Neural crest cell (in vitro differentiated cells): ENCODE results near the gene CPNE7. TPM values are rescaled to one million over a fixed set of nuclear protein-coding genes. Genes with fewer than 3 reads are reported as not detected.

ENCODE experiments used
- DNase-seq: peaks from one replicate; pipeline ENCODE4 v3.0.0; 2021; ENCODE audit warnings: low read depth, mixed read lengths, low spot score
- H3K27ac Mint-ChIP-seq: one replicate; pipeline ENCODE4 v1.8.0; 2021; ENCODE audit warnings: mild to moderate bottlenecking, mixed read lengths; ENCODE audit not compliant: unreplicated experiment
- H3K27me3 Mint-ChIP-seq: 2 replicates; pipeline ENCODE4 v1.8.0; 2021; ENCODE audit warnings: low read depth, mild to moderate bottlenecking, mixed read lengths
- H3K36me3 Mint-ChIP-seq: 2 replicates; pipeline ENCODE4 v1.8.0; 2021; ENCODE audit warnings: low read depth, mild to moderate bottlenecking, mixed read lengths
- H3K4me1 Mint-ChIP-seq: 2 replicates; pipeline ENCODE4 v1.8.0; 2021; ENCODE audit warnings: mixed read lengths
- H3K4me3 Mint-ChIP-seq: one replicate; pipeline ENCODE4 v1.8.0; 2021; ENCODE audit warnings: mild to moderate bottlenecking, mixed read lengths
- H3K9me3 Mint-ChIP-seq: 2 replicates; pipeline ENCODE4 v1.8.0; 2021; ENCODE audit warnings: mixed read lengths
- total RNA-seq: library from RNA; stranded (reverse); gene quantifications from 2 replicates; pipeline ENCODE4 v1.2.1, GENCODE V29; 2021
- TF ChIP-seq, protein P1 (sequence below): fragments of 200-600 bp; sonication (generic); conservative IDR thresholded peaks from 2 replicates; pipeline ENCODE4 v1.5.0; 2021; ENCODE audit warnings: antibody characterized with exemption, mild to moderate bottlenecking

The CPNE7 gene
- total RNA-seq, 1 donor from 2014 or later: 2.7 TPM

DNA sequence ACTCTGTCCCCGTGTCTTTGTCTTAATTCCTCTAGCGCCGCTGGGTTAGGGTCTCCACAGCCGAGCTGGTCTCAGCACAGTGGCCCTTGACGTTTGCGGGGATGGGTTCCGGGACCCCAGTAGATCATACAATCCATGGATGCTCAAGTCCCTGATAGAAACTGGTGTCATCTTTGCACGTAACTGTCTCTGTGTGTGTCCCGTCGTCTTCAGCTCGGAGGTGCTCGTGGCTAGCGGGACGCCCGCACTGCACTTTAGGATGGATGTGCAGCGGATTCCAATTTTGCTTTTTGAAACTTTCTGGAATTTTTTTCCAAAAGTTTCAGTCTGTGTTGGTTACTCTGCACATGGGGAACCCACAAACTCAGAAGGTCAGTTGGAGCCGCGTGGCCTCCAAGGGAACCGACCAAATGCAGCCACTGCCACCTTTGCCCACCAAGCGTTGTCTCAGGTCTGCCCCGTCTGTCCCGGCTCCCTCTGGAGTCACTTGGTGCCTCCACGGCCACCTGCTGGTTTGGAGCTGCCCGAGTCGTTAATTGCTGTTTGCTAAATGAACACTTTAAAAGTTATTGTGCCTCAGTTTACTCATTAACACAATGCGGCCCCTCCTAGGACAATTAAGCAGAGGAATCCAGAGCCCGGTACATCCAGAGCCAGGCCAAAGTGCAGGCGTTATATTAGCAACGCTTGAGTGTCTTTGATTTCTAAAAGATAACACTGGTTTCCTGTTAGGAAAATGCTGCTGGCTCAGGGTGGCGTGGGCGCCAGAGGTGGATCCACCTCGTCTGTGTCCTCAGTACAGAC lies 32.6 kb downstream of the CPNE7 start:
- Mint-ChIP-seq H3K36me3 (no peaks in the 10 kb centered on the region), H3K9me3 (no peaks in the 10 kb centered on the region), H3K4me3 (no peak overlapping the region), H3K4me1 (peaks cover 15% of the 10 kb centered on the region), H3K27me3 (no peaks in the 10 kb centered on the region), H3K27ac (peak overlapping the region; percentile 78)
- TF ChIP-seq, protein P1, sequence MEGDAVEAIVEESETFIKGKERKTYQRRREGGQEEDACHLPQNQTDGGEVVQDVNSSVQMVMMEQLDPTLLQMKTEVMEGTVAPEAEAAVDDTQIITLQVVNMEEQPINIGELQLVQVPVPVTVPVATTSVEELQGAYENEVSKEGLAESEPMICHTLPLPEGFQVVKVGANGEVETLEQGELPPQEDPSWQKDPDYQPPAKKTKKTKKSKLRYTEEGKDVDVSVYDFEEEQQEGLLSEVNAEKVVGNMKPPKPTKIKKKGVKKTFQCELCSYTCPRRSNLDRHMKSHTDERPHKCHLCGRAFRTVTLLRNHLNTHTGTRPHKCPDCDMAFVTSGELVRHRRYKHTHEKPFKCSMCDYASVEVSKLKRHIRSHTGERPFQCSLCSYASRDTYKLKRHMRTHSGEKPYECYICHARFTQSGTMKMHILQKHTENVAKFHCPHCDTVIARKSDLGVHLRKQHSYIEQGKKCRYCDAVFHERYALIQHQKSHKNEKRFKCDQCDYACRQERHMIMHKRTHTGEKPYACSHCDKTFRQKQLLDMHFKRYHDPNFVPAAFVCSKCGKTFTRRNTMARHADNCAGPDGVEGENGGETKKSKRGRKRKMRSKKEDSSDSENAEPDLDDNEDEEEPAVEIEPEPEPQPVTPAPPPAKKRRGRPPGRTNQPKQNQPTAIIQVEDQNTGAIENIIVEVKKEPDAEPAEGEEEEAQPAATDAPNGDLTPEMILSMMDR: no peak
- no peak for DNase-seq

DNA sequence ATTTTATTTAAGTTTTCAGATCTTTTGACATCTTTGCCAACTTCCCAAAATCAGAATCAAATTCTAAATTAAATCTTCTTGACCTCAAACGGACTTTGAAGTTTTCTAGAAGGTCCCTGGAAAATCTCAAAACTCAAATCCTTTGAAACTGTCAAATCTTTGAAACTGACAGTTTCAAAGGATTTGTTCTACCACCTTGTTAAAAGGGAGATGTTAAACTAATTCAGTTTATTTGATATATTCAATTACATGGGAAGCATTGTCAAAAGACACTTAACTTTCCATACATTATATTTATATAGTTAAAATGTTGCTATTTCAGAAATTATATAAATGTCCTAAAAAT lies 34.5 kb downstream of the CPNE7 start:
- no peaks in the 10 kb centered on the region for H3K36me3 Mint-ChIP-seq
- peaks cover 16% of the 10 kb centered on the region for H3K4me1 Mint-ChIP-seq
- TF ChIP-seq, protein P1: no peak
- no peak for DNase-seq
- H3K4me3 Mint-ChIP-seq: no peak overlapping the region
- H3K27me3 Mint-ChIP-seq: no peaks in the 10 kb centered on the region
- H3K27ac Mint-ChIP-seq: no peak overlapping the region
- no peaks in the 10 kb centered on the region for H3K9me3 Mint-ChIP-seq

DNA sequence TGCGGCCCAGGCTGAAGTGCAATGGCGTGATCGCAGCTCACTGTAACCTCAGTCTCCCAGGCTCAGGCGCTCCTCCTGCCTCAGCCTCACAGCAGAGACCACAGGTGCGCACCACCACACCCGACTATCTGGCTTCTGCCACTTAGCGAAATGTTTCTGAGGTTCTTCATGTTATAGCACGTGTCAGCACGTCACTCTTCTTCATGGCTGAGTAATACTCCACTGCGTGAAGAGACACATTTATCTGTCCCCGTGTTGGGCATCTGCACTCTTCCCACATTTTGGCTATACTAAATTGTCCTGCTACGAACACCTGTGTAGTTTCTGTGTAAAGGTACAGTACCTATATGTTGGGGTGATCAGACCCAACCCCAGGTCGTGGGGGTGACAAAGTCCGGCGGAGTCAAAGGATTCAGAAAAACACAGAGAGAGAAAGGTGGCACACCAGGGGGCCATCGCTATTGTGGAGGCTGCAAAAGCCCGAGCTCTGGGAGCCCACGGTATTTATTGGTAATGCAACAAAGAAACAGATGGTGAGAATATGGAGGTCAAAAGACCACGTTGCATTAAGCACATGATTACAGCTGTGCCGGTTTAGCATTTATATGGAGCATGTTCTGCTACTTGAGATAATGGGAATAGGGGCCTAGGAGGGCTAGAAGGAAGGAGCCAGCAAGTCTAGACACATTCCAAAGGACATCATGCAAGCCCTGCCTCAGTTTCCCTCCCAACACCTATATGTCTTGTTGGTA lies 37.0 kb downstream of the CPNE7 start:
- H3K27me3 Mint-ChIP-seq: no peaks in the 10 kb centered on the region
- H3K4me3 Mint-ChIP-seq: no peak overlapping the region
- DNase-seq: no peak
- H3K27ac Mint-ChIP-seq: peak overlapping the region; percentile 85
- H3K4me1 Mint-ChIP-seq: peaks cover 16% of the 10 kb centered on the region
- H3K9me3 Mint-ChIP-seq: no peaks in the 10 kb centered on the region
- TF ChIP-seq, protein P1: no peak
- no peaks in the 10 kb centered on the region for H3K36me3 Mint-ChIP-seq

DNA sequence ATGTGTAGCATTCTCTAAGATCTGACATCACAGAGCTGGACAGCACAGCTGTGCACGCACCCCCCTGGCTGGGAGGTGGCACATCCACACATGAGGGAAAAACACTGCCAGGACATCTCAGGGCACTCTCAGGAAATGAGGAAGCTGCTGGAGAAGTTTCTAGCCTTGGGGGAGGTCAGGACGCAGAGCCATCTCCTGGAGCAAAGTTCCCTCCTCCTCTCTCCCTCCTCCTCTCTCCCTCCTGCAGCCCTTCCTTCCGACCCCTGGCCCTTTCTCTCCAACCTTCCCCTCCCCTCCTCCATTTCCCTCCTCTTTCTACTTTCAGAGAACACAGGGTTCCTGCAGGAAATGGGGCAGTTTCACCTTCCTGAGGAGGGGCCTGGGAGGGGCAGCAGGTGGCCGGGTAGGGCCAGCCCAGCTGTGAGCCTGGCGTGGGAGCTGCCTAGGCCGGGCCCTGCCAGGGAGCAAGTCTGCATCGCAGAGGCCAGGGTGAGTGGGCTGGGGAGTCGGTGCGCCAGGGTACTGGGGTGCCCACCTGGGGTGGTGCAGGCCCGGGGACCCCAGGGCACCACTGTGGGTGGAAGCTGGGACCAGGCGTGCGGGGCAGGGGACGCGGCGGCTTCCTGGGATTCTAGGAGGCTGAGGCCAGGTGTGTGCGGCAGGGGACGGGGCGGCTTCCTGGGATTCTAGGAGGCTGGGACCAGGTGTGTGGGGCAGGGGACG lies 37.8 kb downstream of the CPNE7 start, which contains the start of gene DPEP1:
DPEP1 (plus strand) TSS at position 412 of the 723 bp plus-strand sequence. CDS start 16,769 bp downstream, outside the sequence.
- H3K27me3 Mint-ChIP-seq: no peaks in the 10 kb centered on the region
- no peaks in the 10 kb centered on the region for H3K9me3 Mint-ChIP-seq
- H3K4me1 Mint-ChIP-seq: peaks cover 16% of the 10 kb centered on the region
- TF ChIP-seq, protein P1: no peak
- H3K36me3 Mint-ChIP-seq: no peaks in the 10 kb centered on the region
- DNase-seq: no peak
- H3K4me3 Mint-ChIP-seq: no peak within 1 kb of the TSS
- H3K27ac Mint-ChIP-seq: peak within 1 kb of the TSS; percentile 85

DNA sequence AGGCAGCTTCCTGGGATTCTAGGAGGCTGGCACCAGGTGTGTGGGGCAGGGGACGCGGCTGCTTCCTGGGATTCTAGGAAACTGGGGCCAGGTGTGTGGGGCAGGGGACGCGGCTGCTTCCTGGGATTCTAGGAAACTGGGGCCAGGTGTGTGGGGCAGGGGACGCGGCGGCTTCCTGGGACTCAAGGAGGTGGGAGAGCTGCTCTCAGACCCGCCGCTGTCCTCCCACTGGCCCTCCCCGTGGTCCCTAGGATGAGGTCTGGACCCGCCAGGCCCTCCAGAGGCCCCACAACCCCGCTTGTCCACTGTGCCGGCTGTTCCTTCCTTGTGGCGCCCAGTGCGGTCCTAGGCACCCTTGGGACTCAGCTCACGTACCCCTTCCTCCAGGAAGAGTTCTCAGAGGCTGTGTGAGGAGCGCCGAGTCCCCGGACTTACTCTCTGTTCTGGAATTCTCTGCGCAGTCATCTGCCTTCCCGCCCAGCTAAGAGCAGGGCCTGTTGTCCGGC lies 38.4 kb downstream of the CPNE7 start:
- no peaks in the 10 kb centered on the region for H3K36me3 Mint-ChIP-seq
- H3K4me3 Mint-ChIP-seq: no peak overlapping the region
- H3K4me1 Mint-ChIP-seq: peaks cover 16% of the 10 kb centered on the region
- DNase-seq: no peak
- no peaks in the 10 kb centered on the region for H3K9me3 Mint-ChIP-seq
- TF ChIP-seq, protein P1: no peak
- no peaks in the 10 kb centered on the region for H3K27me3 Mint-ChIP-seq
- H3K27ac Mint-ChIP-seq: no peak overlapping the region
